Stimulated activated CD4-positive, alpha-beta T cell treated with anti-CD3 and anti-CD28 coated beads, Interleukin-4, amount 100 ng/mL, for 1 hour (primary cell): ENCODE results near the gene DSCAM.
"Not testable (repeated sequence)": the region's sequence is repeated elsewhere in the genome, so short reads cannot be mapped to it uniquely, and the experiment has no call there.

ENCODE experiments used
- DNase-seq: peaks from one replicate; pipeline ENCODE4 v3.0.0-alpha.2; 2020

Gene DSCAM

GRCh38 chr21:40846587-40847411, at the start of gene DSCAM:
DSCAM (minus strand) TSS chr21:40847158; CDS start chr21:40846661, 497 bp downstream.
- no peak for DNase-seq

GRCh38 chr21:40895697-40896096, 48.7 kb upstream of the DSCAM start:
- DNase-seq, result not testable (repeated sequence)

GRCh38 chr21:40886931-40887330, 40.0 kb upstream of the DSCAM start:
- no peak for DNase-seq

GRCh38 chr21:40886006-40886405, 39.0 kb upstream of the DSCAM start:
- DNase-seq, result no peak

- no peak for DNase-seq
Observed at GRCh38 chr21:40882192-40882915, 35.4 kb upstream of the DSCAM start.

GRCh38 chr21:40881767-40882166, 34.8 kb upstream of the DSCAM start:
- DNase-seq, result no peak

GRCh38 chr21:40871099-40871498, 24.1 kb upstream of the DSCAM start:
- no peak for DNase-seq

GRCh38 chr21:40863839-40864238, 16.9 kb upstream of the DSCAM start:
- DNase-seq, result no peak

GRCh38 chr21:40858517-40858916, 11.6 kb upstream of the DSCAM start:
- no peak for DNase-seq

GRCh38 chr21:40853956-40854688, 7.2 kb upstream of the DSCAM start:
- no peak for DNase-seq

- DNase-seq, result no peak
Observed at GRCh38 chr21:40852563-40852962, 5.6 kb upstream of the DSCAM start.

GRCh38 chr21:40851749-40852148, 4.8 kb upstream of the DSCAM start:
- DNase-seq, result no peak

- no peak for DNase-seq
Observed at GRCh38 chr21:40850071-40850470, 3.1 kb upstream of the DSCAM start.

GRCh38 chr21:40847951-40848350, 993 bp upstream of the DSCAM start:
- DNase-seq, result no peak

GRCh38 chr21:40846103-40846502, 855 bp downstream of the DSCAM start:
- DNase-seq, result no peak

GRCh38 chr21:40845441-40845995, 1.4 kb downstream of the DSCAM start:
- no peak for DNase-seq

- no peak for DNase-seq
Observed at GRCh38 chr21:40844935-40845334, 2.0 kb downstream of the DSCAM start.

GRCh38 chr21:40842197-40842552, 4.8 kb downstream of the DSCAM start:
- no peak for DNase-seq

GRCh38 chr21:40841524-40842196, 5.3 kb downstream of the DSCAM start:
- DNase-seq, result no peak

GRCh38 chr21:40840401-40841125, 6.4 kb downstream of the DSCAM start:
- no peak for DNase-seq

- DNase-seq, result no peak
Observed at GRCh38 chr21:40839521-40839920, 7.4 kb downstream of the DSCAM start.

- DNase-seq, result no peak
Observed at GRCh38 chr21:40837456-40837855, 9.5 kb downstream of the DSCAM start.
